ENCODE data around the gene TMC7.

Gene TMC7

GRCh38 chr16:19089410-19089955, 105.7 kb downstream of the TMC7 start:
- no peak for DNase-seq (ENCODE audit: low spot score)

GRCh38 chr16:19090916-19091315, 107.2 kb downstream of the TMC7 start:
- DNase-seq (ENCODE audit: low spot score) = no peak

DNA sequence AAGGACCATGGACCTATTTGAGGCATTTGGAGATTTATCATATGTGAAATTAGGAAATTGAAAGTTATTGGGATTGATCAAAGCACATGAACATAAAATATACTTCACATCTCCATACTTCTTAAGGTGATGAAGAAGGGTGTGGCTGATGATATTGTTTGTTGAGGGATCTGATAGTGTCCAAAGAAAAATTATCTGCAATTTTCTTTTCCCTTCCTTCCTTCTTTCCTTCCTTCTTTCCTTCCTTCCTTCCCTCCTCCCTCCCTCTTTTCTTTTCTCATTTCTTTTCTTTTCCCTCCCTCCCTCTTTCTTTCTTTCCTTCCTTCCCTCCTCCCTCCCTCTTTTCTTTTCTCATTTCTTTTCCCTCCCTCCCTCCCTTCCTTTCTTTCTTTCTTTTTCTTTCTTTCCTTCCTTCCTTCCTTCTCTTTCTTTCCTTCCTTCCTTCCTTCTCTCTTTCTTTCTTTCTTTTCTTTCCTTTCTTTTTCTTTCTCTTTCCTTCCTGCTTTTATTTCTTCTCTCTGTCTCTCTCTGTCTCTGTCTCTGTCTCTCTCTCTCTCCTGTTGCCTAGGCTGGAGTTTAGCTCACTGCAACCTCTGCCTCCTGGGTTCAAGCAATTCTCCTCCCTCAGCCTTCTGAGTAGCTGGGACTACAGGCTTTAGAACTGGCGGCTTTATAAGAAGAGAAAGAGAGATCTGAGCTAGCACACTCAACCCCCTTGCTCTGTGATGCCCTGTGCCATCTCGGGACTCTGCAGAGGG, 109.1 kb downstream of the TMC7 start:
- no peak for DNase-seq (ENCODE audit: low spot score)

DNA sequence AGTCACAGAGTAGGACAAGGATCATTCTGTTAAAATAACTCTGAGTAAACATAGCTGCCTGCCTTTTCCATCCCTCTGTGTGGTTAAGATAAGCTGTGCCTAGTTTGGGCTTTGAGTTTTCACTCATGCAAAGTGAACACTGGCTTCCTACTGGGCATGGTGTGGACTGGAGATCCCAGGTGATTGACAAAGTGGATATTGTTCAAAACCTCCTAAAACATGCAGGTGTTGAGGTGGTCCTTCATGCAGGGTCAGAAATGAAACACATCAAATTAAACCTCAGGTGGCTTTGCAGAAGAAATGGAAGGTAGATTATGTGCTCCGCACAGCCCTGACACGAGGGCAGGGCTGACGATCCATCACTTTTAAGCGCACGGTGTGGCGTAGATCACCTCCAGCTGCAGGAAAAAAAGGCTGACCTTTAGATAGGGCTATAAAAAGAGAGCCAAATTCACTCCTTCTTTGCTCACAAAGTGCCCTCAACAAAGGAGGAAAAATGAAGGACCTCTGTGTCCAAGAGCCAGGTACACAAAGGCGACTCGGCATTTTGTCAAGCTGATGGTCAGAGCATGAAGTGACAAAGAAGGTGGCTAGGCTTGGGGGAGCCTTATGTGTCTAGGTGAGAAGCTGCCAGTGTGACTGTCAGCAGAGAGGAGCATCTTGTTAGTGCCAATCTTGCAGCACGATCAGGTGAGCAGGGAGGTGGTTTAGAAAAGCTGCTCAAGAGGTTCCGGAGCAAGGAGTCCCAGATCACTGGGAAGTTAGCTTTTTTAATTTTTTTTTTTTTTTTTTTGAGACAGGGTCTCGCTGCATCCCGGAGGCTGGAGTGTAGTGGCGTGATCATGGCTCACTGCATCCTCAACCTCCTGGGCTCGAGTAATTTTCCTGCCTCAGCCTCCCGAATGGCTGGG, 110.2 kb downstream of the TMC7 start:
- DNase-seq (ENCODE audit: low spot score) = no peak

GRCh38 chr16:19094542-19095365, 111.0 kb downstream of the TMC7 start:
- DNase-seq (ENCODE audit: low spot score) = no peak

DNA sequence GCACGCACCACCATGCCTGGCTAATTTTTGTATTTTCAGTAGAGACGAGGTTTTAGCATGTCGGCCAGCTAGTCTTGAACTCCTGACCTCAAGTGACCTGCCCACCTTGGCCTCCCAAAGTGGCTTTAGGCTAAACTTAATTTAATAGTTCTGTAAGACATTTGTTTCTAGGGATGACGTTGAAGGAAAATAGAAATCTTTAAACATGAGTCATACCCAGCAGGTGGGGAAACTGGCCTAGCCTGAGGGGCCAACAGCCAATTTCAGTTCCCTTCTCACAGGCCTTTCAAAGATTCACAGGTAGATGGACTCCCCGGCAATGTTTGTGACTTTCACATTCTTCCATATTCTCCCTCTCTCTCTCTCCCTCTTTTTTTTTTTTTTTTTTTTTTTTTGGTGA, 111.9 kb downstream of the TMC7 start:
- DNase-seq (ENCODE audit: low spot score) = no peak

DNA sequence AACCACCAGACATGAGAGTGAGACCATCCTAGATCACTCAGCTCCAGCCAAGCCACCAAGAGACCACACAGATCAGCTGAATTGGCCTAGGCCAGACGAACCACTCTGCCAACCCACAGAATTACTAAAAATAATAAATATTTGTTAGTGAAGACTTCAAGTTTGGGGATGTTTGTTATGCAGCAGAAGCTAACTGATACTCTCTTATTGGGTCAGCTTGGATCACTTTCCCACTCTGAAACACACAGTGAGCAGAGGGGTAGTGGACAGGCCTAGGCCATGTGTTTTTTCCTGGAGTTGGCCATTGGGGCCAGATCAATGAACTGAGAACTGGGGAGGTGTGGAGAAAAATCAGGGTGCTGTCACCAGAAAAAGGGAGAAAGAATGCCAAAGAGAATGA, 114.4 kb downstream of the TMC7 start:
- no peak for DNase-seq (ENCODE audit: low spot score)

- DNase-seq (ENCODE audit: low spot score) = no peak
These were observed 118.6 kb downstream of the TMC7 start for GRCh38 chr16:19102187-19102872.

GRCh38 chr16:19104607-19105006, 120.9 kb downstream of the TMC7 start:
- no peak for DNase-seq (ENCODE audit: low spot score)

DNA sequence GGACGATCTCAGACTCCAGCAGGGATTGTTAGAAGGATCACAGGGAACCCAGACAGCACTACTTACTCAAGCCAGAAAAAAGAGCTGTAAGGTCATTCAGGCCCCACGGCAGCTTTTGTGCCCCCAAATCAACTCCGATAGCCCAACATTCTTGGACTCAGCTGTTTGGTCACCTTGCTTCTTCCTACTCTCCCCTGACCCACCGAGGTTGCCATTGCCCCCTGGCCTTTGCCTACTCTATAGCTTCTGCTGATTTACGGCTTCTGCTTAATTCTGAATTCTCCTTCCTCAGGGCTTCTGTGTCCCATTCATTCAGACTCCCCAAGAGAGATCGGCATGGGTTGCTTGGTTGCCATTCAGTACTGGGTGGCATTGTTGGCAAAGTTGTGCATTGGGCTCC, 121.4 kb downstream of the TMC7 start:
- no peak for DNase-seq (ENCODE audit: low spot score)

GRCh38 chr16:19105891-19106624, 122.3 kb downstream of the TMC7 start:
- no peak for DNase-seq (ENCODE audit: low spot score)

- DNase-seq (ENCODE audit: low spot score) = no peak
These were observed 122.9 kb downstream of the TMC7 start for GRCh38 chr16:19106625-19107020.

GRCh38 chr16:19108409-19109287, 124.9 kb downstream of the TMC7 start:
- DNase-seq (ENCODE audit: low spot score) = no peak

DNA sequence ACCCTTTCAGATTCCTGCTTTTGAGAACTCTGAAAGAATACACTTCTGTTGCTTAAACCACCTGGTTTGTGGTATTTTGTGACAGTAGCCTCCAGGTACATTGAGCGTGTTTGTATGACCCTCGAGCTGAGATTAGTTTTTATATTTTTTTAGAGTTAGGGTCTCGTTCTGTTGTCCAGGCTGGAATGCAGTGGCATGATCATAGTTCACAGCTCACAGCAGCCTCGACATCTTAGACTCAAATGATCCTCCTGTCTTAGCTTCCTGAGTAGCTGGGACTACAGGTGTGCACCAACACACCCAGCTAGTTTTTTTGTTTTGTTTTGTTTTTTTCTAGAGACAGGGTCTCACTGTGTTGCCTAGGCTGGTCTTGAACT, 125.5 kb downstream of the TMC7 start:
- no peak for DNase-seq (ENCODE audit: low spot score)

DNA sequence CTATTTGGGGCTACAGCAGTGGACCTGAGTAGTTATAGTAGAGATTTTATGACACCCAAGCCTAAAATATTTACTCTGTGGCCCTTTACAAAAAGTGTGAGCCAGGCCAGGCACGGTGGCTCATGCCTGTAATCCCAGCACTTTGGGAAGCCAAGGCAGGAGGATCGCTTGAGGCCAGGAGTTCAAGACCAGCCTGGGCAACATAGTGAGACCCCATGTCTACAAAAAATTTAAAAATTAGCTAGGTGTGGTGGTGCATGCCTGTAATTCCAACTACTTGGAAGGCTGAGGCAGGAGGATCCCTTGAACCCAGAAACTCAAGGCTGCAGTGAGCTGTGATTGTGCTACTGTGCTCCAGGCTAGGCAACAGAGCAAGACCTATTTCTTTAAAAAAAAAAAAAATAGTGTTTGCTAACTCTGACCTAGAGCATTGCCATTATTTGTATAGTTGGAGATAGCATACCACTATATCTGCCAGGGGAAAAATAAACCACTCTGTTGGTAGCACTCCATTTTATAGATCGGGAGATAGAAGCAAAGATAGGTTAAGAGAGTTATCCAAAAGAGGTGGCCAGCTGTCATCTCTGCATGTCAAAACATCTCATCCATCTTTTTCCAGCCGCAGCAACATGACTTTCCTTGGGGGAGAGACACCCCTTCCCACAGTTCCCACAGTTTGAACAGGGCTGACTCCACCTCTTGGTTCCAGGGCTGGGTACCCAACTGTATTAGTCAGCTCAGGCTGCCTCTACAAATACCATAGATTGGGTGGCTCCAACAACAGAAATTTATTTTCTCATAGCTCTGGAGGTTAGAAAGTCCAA, 127.0 kb downstream of the TMC7 start:
- no peak for DNase-seq (ENCODE audit: low spot score)

- DNase-seq (ENCODE audit: low spot score) = no peak
These were observed 128.3 kb downstream of the TMC7 start for GRCh38 chr16:19112099-19112407.

Data from HuH-7.5 (cell line).